Tibial nerve (tissue), 4 donors: ENCODE data around the gene TEX22. TPM values are rescaled to one million over a fixed set of nuclear protein-coding genes. Genes with fewer than 3 reads are reported as not detected.

Source experiments
- DNase-seq, 2 donors: peaks; one replicate each; pipeline ENCODE4 v3.0.0-alpha.2; 2019; ENCODE audit warnings: low spot score in 2 of 2
- H3K27ac ChIP-seq, 4 donors: fragments of 200-600 bp; sonication (generic) in 3 of 4; one replicate each; pipeline ENCODE4 v1.5.1; 2017 to 2019; ENCODE audit warnings: mild to moderate bottlenecking in 1 of 4
- H3K27me3 ChIP-seq, 2 donors: fragments of 200-600 bp; sonication (generic) in 1 of 2; one replicate each; pipeline versions ENCODE4 v1.5.1 to v1.6.0; 2017 to 2019
- H3K36me3 ChIP-seq, 3 donors: fragments of 200-600 bp; sonication (generic); one replicate each; pipeline ENCODE4 v1.5.1; 2018 to 2019
- H3K4me1 ChIP-seq, 4 donors: fragments of 200-600 bp; sonication (generic) in 3 of 4; one replicate each; pipeline ENCODE4 v1.5.1; 2017 to 2019
- H3K4me3 ChIP-seq, 4 donors: fragments of 200-600 bp; sonication (generic) in 3 of 4; one replicate each; pipeline ENCODE4 v1.5.1; 2017 to 2019; ENCODE audit warnings: mild to moderate bottlenecking in 1 of 4, moderate library complexity in 1 of 4
- H3K9me3 ChIP-seq, 4 donors: fragments of 200-600 bp; sonication (generic) in 3 of 4; one replicate each; pipeline ENCODE4 v1.5.1; 2017 to 2019
- EP300 ChIP-seq, 2 donors: sonication (generic); formaldehyde crosslinking; IDR thresholded peaks; one replicate each; pipeline ENCODE4 v1.6.1; 2017; ENCODE audit warnings: antibody characterized with exemption in 2 of 2, mild to moderate bottlenecking in 1 of 2
- POLR2A ChIP-seq, 2 donors: fragments of 450-650 bp; IDR thresholded peaks; one replicate each; pipeline ENCODE4 v1.6.1; 2017; ENCODE audit warnings: antibody characterized with exemption in 2 of 2, mild to moderate bottlenecking in 2 of 2, moderate library complexity in 2 of 2
- WGBS, 2 donors: methylation state at CpG; one replicate each; pipeline ENCODE4 v1.1.5; 2018; 5-methylcytosine and 5-hydroxymethylcytosine counted together
- total RNA-seq, 4 donors: library from RNA; depleted of rRNA; stranded (reverse); fragments of >200 nt; gene quantifications; one replicate each; pipeline ENCODE4 v1.1.0, GENCODE V29; 2016
- TF ChIP-seq, protein P1 (sequence below), 5 experiments: fragments of 200-600 bp in 3 of 5; fragments of 450-650 bp in 2 of 5; sonication (generic) in 3 of 5; IDR thresholded peaks; one replicate each; pipeline ENCODE4 v1.5.1; 2016 to 2019; ENCODE audit warnings: antibody characterized with exemption in 5 of 5, mild to moderate bottlenecking in 3 of 5, moderate library complexity in 2 of 5

TEX22 gene
- total RNA-seq, 4 donors from 2014 or later: 0.84 to 1.3 (median 1.0) TPM

GRCh38 chr14:105460116-105460515, 61.8 kb downstream of the TEX22 start:
- Histone ChIP-seq H3K9me3 (no peaks in the 10 kb centered on the region), H3K4me1 (no peaks in the 10 kb centered on the region), H3K4me3 (no peak overlapping the region), H3K36me3 (peaks cover 0 to 89% (median 7%) of the 10 kb centered on the region in 3 donors), H3K27me3 (no peaks in the 10 kb centered on the region), H3K27ac (no peak overlapping the region)
- no peak for DNase-seq
- TF ChIP-seq EP300 (IDR thresholded peaks at IDR 0.05) (no peak), POLR2A (IDR thresholded peaks at IDR 0.05) (no peak)
- TF ChIP-seq, protein P1, sequence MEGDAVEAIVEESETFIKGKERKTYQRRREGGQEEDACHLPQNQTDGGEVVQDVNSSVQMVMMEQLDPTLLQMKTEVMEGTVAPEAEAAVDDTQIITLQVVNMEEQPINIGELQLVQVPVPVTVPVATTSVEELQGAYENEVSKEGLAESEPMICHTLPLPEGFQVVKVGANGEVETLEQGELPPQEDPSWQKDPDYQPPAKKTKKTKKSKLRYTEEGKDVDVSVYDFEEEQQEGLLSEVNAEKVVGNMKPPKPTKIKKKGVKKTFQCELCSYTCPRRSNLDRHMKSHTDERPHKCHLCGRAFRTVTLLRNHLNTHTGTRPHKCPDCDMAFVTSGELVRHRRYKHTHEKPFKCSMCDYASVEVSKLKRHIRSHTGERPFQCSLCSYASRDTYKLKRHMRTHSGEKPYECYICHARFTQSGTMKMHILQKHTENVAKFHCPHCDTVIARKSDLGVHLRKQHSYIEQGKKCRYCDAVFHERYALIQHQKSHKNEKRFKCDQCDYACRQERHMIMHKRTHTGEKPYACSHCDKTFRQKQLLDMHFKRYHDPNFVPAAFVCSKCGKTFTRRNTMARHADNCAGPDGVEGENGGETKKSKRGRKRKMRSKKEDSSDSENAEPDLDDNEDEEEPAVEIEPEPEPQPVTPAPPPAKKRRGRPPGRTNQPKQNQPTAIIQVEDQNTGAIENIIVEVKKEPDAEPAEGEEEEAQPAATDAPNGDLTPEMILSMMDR (IDR thresholded peaks at IDR 0.05): no peak
- WGBS, 2 donors: 95 to 100% methylated on average over 4 to 17 of the region's 17 CpGs

- Histone ChIP-seq H3K4me1 (no peaks in the 10 kb centered on the region), H3K27me3 (no peaks in the 10 kb centered on the region), H3K4me3 (no peak overlapping the region), H3K36me3 (peaks cover 0 to 89% (median 7%) of the 10 kb centered on the region in 3 donors), H3K27ac (no peak overlapping the region), H3K9me3 (no peaks in the 10 kb centered on the region)
- TF ChIP-seq EP300 (IDR thresholded peaks at IDR 0.05) (no peak), POLR2A (IDR thresholded peaks at IDR 0.05) (no peak)
- TF ChIP-seq, protein P1 (IDR thresholded peaks at IDR 0.05): no peak
- 90 to 94% methylated on average over 10 to 17 of the region's 17 CpGs for WGBS, 2 donors
- no peak for DNase-seq
Measured at GRCh38 chr14:105460616-105461015, 62.3 kb downstream of the TEX22 start.

- Histone ChIP-seq H3K4me3 (no peak overlapping the region), H3K9me3 (no peaks in the 10 kb centered on the region), H3K36me3 (peaks cover 0 to 89% (median 7%) of the 10 kb centered on the region in 3 donors), H3K27me3 (no peaks in the 10 kb centered on the region), H3K4me1 (no peaks in the 10 kb centered on the region), H3K27ac (no peak overlapping the region)
- TF ChIP-seq POLR2A (IDR thresholded peaks at IDR 0.05) (no peak), EP300 (IDR thresholded peaks at IDR 0.05) (no peak)
- TF ChIP-seq, protein P1 (IDR thresholded peaks at IDR 0.05): no peak
- WGBS, 2 donors: 94 to 95% methylated on average over 14 to 18 of the region's 18 CpGs
- DNase-seq: no peak
Measured at GRCh38 chr14:105461903-105462302, 63.6 kb downstream of the TEX22 start.

Other genes starting within 250 kb of the TEX22 start
- gene JAG2, start 229.8 kb upstream of the TEX22 start, total RNA-seq: 10 to 100 TPM in 3 of 4 donors, 1 to 10 TPM in 1; 7.4 to 13.8 (median 12.8) TPM
- gene NUDT14, start 217.2 kb upstream of the TEX22 start, total RNA-seq: 1 to 10 TPM in 2 of 4 donors, under 1 TPM in 2; 0.66 to 2.7 (median 1.8) TPM
- gene BTBD6, start 150.0 kb upstream of the TEX22 start, total RNA-seq: 10 to 100 TPM; 53.7 to 61.2 (median 53.9) TPM
- gene BRF1, start 97.5 kb upstream of the TEX22 start, total RNA-seq: 100 to 1,000 TPM in 2 of 4 donors, 10 to 100 TPM in 2; 77.6 to 114 (median 99.5) TPM
- 100 to 1,000 TPM; 142 to 225 (median 183) TPM for gene PACS2, start 83.8 kb upstream of the TEX22 start, total RNA-seq
- 100 to 1,000 TPM in 1 of 4 donors, 10 to 100 TPM in 3; 67.5 to 213 (median 95.3) TPM for gene MTA1, start 21.3 kb downstream of the TEX22 start, total RNA-seq
- gene CRIP2, start 76.3 kb downstream of the TEX22 start, total RNA-seq: 100 to 1,000 TPM; 161 to 268 (median 208) TPM
- gene CRIP1, start 88.3 kb downstream of the TEX22 start, total RNA-seq: 10 to 100 TPM; 26.4 to 77.8 (median 33.5) TPM
- gene TEDC1, start 92.7 kb downstream of the TEX22 start, total RNA-seq: 10 to 100 TPM in 3 of 4 donors, 1 to 10 TPM in 1; 5.5 to 20.4 (median 14.2) TPM
- gene TMEM121, start 128.0 kb downstream of the TEX22 start, total RNA-seq: 10 to 100 TPM; 15.1 to 28.2 (median 20.1) TPM